Measurements from ENCODE around the gene CTDSPL.
"Not testable (repeated sequence)": the region's sequence is repeated elsewhere in the genome, so short reads cannot be mapped to it uniquely, and the experiment has no call there.

The CTDSPL gene

GRCh38 chr3:37861620-37862041 is at the start of gene CTDSPL:
Gene CTDSPL (plus strand): TSS chr3:37861880. CDS start chr3:37862200, 320 bp downstream.
- DNase-seq (ENCODE audit: insufficient read length, low spot score) (no peak), FAIRE-seq (no peak)

- FAIRE-seq (no peak), DNase-seq (ENCODE audit: insufficient read length, low spot score) (no peak)
Measured at GRCh38 chr3:37812499-37812896, 49.2 kb upstream of the CTDSPL start.

GRCh38 chr3:37813403-37813802 is 48.3 kb upstream of the CTDSPL start:
- DNase-seq (ENCODE audit: insufficient read length, low spot score) (no peak), FAIRE-seq (no peak)

- DNase-seq (ENCODE audit: insufficient read length, low spot score) (no peak), FAIRE-seq (no peak)
Measured at GRCh38 chr3:37814547-37814946, 47.1 kb upstream of the CTDSPL start.

GRCh38 chr3:37815156-37815555 is 46.5 kb upstream of the CTDSPL start:
- not testable (repeated sequence) for FAIRE-seq

GRCh38 chr3:37816271-37816670 is 45.4 kb upstream of the CTDSPL start:
- no peak for DNase-seq (ENCODE audit: insufficient read length, low spot score)
- no peak for FAIRE-seq

More at GRCh38 chr3:37815156-37815555, 46.5 kb upstream of the CTDSPL start:
- DNase-seq (ENCODE audit: insufficient read length, low spot score) = not testable (repeated sequence)

GRCh38 chr3:37819591-37819990 is 42.1 kb upstream of the CTDSPL start:
- no peak for FAIRE-seq
- DNase-seq (ENCODE audit: insufficient read length, low spot score) = no peak

GRCh38 chr3:37820286-37820685 is 41.4 kb upstream of the CTDSPL start:
- FAIRE-seq (no peak), DNase-seq (ENCODE audit: insufficient read length, low spot score) (no peak)

- DNase-seq (ENCODE audit: insufficient read length, low spot score) (no peak), FAIRE-seq (no peak)
Measured at GRCh38 chr3:37823189-37823588, 38.5 kb upstream of the CTDSPL start.

- FAIRE-seq (no peak), DNase-seq (ENCODE audit: insufficient read length, low spot score) (no peak)
Measured at GRCh38 chr3:37824090-37824953, 37.4 kb upstream of the CTDSPL start.

GRCh38 chr3:37824954-37825328 is 36.7 kb upstream of the CTDSPL start:
- FAIRE-seq (no peak), DNase-seq (ENCODE audit: insufficient read length, low spot score) (no peak)

GRCh38 chr3:37825744-37826400 is 35.8 kb upstream of the CTDSPL start:
- DNase-seq (ENCODE audit: insufficient read length, low spot score) (no peak), FAIRE-seq (no peak)

GRCh38 chr3:37826502-37826901 is 35.2 kb upstream of the CTDSPL start:
- DNase-seq (ENCODE audit: insufficient read length, low spot score) = no peak
- FAIRE-seq = no peak

GRCh38 chr3:37826933-37827332 is 34.7 kb upstream of the CTDSPL start:
- DNase-seq (ENCODE audit: insufficient read length, low spot score) (no peak), FAIRE-seq (no peak)

GRCh38 chr3:37832480-37832879 is 29.2 kb upstream of the CTDSPL start:
- DNase-seq (ENCODE audit: insufficient read length, low spot score) (no peak), FAIRE-seq (no peak)

GRCh38 chr3:37833302-37834186 is 28.1 kb upstream of the CTDSPL start:
- DNase-seq (ENCODE audit: insufficient read length, low spot score) (no peak), FAIRE-seq (no peak)

GRCh38 chr3:37836589-37836988 is 25.1 kb upstream of the CTDSPL start:
- DNase-seq (ENCODE audit: insufficient read length, low spot score) = no peak

GRCh38 chr3:37847689-37848088 is 14.0 kb upstream of the CTDSPL start:
- no peak for FAIRE-seq

More at GRCh38 chr3:37836589-37836988, 25.1 kb upstream of the CTDSPL start:
- FAIRE-seq = no peak

GRCh38 chr3:37849146-37849923 is 12.3 kb upstream of the CTDSPL start:
- DNase-seq (ENCODE audit: insufficient read length, low spot score) (no peak), FAIRE-seq (no peak)

More at GRCh38 chr3:37847689-37848088, 14.0 kb upstream of the CTDSPL start:
- no peak for DNase-seq (ENCODE audit: insufficient read length, low spot score)

GRCh38 chr3:37852097-37852496 is 9.6 kb upstream of the CTDSPL start:
- DNase-seq (ENCODE audit: insufficient read length, low spot score) (no peak), FAIRE-seq (no peak)

All from GM19239 (cell line).